GM18508 (cell line): ENCODE measurements around the gene OAT.

ENCODE experiments used
- ATAC-seq: cut with Tn5 transposase; IDR thresholded peaks from one replicate; pipeline ENCODE4 v1.9.1; 2021; ENCODE audit warnings: moderate number of reproducible peaks; ENCODE audit not compliant: insufficient read depth, unreplicated experiment

Gene OAT

GRCh38 chr10:124408357-124408756 lies 10.4 kb downstream of the OAT start:
- no peak for ATAC-seq

- no peak for ATAC-seq
These were observed 11.3 kb downstream of the OAT start for GRCh38 chr10:124407456-124407855.

- ATAC-seq: peak; percentile 72
These were observed 15.2 kb downstream of the OAT start for GRCh38 chr10:124403548-124403947.

- no peak for ATAC-seq
These were observed 16.4 kb downstream of the OAT start for GRCh38 chr10:124402273-124402672.

GRCh38 chr10:124401633-124402032 lies 17.1 kb downstream of the OAT start:
- no peak for ATAC-seq

GRCh38 chr10:124394583-124394982 lies 24.1 kb downstream of the OAT start:
- ATAC-seq: no peak

GRCh38 chr10:124392626-124393342 lies 25.9 kb downstream of the OAT start:
- no peak for ATAC-seq

- no peak for ATAC-seq
These were observed 28.1 kb downstream of the OAT start for GRCh38 chr10:124390471-124391187.

- ATAC-seq: no peak
These were observed 28.9 kb downstream of the OAT start for GRCh38 chr10:124389613-124390361.

- ATAC-seq: no peak
These were observed 29.7 kb downstream of the OAT start for GRCh38 chr10:124388823-124389612.

GRCh38 chr10:124388476-124388822 lies 30.3 kb downstream of the OAT start:
- ATAC-seq: no peak

- ATAC-seq: no peak
These were observed 31.4 kb downstream of the OAT start for GRCh38 chr10:124387078-124387874.

- ATAC-seq: no peak
These were observed 32.3 kb downstream of the OAT start for GRCh38 chr10:124386186-124387077.

- ATAC-seq: no peak
These were observed 33.0 kb downstream of the OAT start for GRCh38 chr10:124385627-124386185.

GRCh38 chr10:124384591-124385190 lies 34.0 kb downstream of the OAT start:
- no peak for ATAC-seq

GRCh38 chr10:124384172-124384571 lies 34.6 kb downstream of the OAT start:
- no peak for ATAC-seq

GRCh38 chr10:124383496-124383895 lies 35.2 kb downstream of the OAT start:
- ATAC-seq: no peak

GRCh38 chr10:124381011-124381611 lies 37.6 kb downstream of the OAT start:
- no peak for ATAC-seq
